Activated CD4-positive, alpha-beta T cell treated with anti-CD3 and anti-CD28 coated beads, Interleukin-10, Interleukin-2, amounts not matched to agents 100 ng/mL and 50 ng/mL, durations not matched to agents 16 hours and 8 hours (primary cell): Measurements from ENCODE around the gene STAC.

Source experiments
- DNase-seq: peaks from one replicate; pipeline ENCODE4 v3.0.0-alpha.2; 2020

STAC gene

GRCh38 chr3:36380221-36381031 lies at the start of gene STAC:
STAC (plus strand) TSS chr3:36380504; CDS start chr3:36380644, 140 bp downstream.
- DNase-seq = peak; percentile 25

GRCh38 chr3:36332139-36332538 lies 48.2 kb upstream of the STAC start:
- DNase-seq = no peak

GRCh38 chr3:36362216-36362615 lies 18.1 kb upstream of the STAC start:
- DNase-seq = no peak

GRCh38 chr3:36362973-36363372 lies 17.3 kb upstream of the STAC start:
- no peak for DNase-seq

GRCh38 chr3:36364260-36364659 lies 16.0 kb upstream of the STAC start:
- no peak for DNase-seq

- no peak for DNase-seq
Measured at GRCh38 chr3:36365829-36366228, 14.5 kb upstream of the STAC start.

- no peak for DNase-seq
Measured at GRCh38 chr3:36366308-36366707, 14.0 kb upstream of the STAC start.

GRCh38 chr3:36367912-36368573 lies 12.3 kb upstream of the STAC start:
- DNase-seq = no peak

GRCh38 chr3:36372534-36372935 lies 7.8 kb upstream of the STAC start:
- no peak for DNase-seq

GRCh38 chr3:36373084-36373483 lies 7.2 kb upstream of the STAC start:
- DNase-seq = no peak

GRCh38 chr3:36373666-36374065 lies 6.6 kb upstream of the STAC start:
- DNase-seq = no peak

GRCh38 chr3:36379872-36380220 lies 458 bp upstream of the STAC start:
- DNase-seq = no peak

GRCh38 chr3:36381311-36381956 lies 1.1 kb downstream of the STAC start:
- no peak for DNase-seq

GRCh38 chr3:36393563-36393962 lies 13.3 kb downstream of the STAC start:
- no peak for DNase-seq

- DNase-seq = no peak
Measured at GRCh38 chr3:36394176-36394575, 13.9 kb downstream of the STAC start.

GRCh38 chr3:36397841-36398240 lies 17.5 kb downstream of the STAC start:
- DNase-seq = no peak

- DNase-seq = no peak
Measured at GRCh38 chr3:36399933-36400332, 19.6 kb downstream of the STAC start.

- DNase-seq = no peak
Measured at GRCh38 chr3:36401056-36401455, 20.8 kb downstream of the STAC start.

- DNase-seq = no peak
Measured at GRCh38 chr3:36403661-36404060, 23.4 kb downstream of the STAC start.

- DNase-seq = no peak
Measured at GRCh38 chr3:36405190-36405589, 24.9 kb downstream of the STAC start.

GRCh38 chr3:36408146-36408545 lies 27.8 kb downstream of the STAC start:
- DNase-seq = no peak

- DNase-seq = no peak
Measured at GRCh38 chr3:36409862-36410261, 29.6 kb downstream of the STAC start.

GRCh38 chr3:36411587-36411986 lies 31.3 kb downstream of the STAC start:
- DNase-seq = no peak

GRCh38 chr3:36416599-36416998 lies 36.3 kb downstream of the STAC start:
- DNase-seq = no peak
